BJ (cell line): Measurements from ENCODE around the gene PHTF2. TPM values are rescaled to one million over a fixed set of nuclear protein-coding genes. Genes with fewer than 3 reads are reported as not detected.
A peak's percentile ranks its signal among the peaks of the same experiment; 100 is the strongest.

Experiments
- CTCF ChIA-PET: fragments of 350-600 bp; formaldehyde crosslinking; extraction: SDS; loops from one replicate; lab custom pipeline; 2021; ENCODE audit warnings: antibody characterized with exemption, inconsistent platforms; lab: Yijun Ruan, JAX
- POLR2A ChIA-PET: fragments of 300-600 bp; sonication (Branson Sonifier 250); formaldehyde crosslinking; extraction: SDS; loops from one replicate; lab custom pipeline; 2021; ENCODE audit warnings: antibody characterized with exemption; lab: Charles Lee
- DNase-seq: peaks from one replicate; pipeline ENCODE4 v3.0.0-alpha.2; 2011; ENCODE audit warnings: low read depth
- H3K27me3 ChIP-seq: 2 replicates; pipeline ENCODE4 v1.6.0; 2011; ENCODE audit warnings: low read length; ENCODE audit not compliant: control insufficient read depth, insufficient read depth
- H3K36me3 ChIP-seq: 2 replicates; pipeline ENCODE4 v1.5.1; 2011; ENCODE audit warnings: low read length; ENCODE audit not compliant: control insufficient read depth, insufficient read depth
- H3K4me3 ChIP-seq: 2 replicates; pipeline ENCODE4 v1.5.1; 2011; ENCODE audit warnings: low read depth, mild to moderate bottlenecking, control low read depth, low read length
- CTCF ChIP-seq: IDR thresholded peaks from 2 replicates; pipeline ENCODE4 v1.5.1; 2011; ENCODE audit warnings: low read depth, mild to moderate bottlenecking, control low read depth, inconsistent platforms, low read length, moderate library complexity; ENCODE audit not compliant: insufficient read depth
- polyA plus RNA-seq: library from polyadenylated mRNA; depleted of rRNA; stranded (reverse); fragments of >200 nt; gene quantifications from 2 replicates; pipeline ENCODE4 v1.2.3, GENCODE V29; 2011

Gene PHTF2
- polyA plus RNA-seq, 1 experiment = 27.8 TPM

- ChIA-PET POLR2A (no interaction called here), CTCF (interaction anchor here (0.6 to 1.4 kb wide), 7 partner anchors 39 to 148 kb away, joined by 3 to 5 read pairs (median 3); no protein-coding TSS in a partner anchor)
- Histone ChIP-seq H3K36me3 (no peaks in the 10 kb centered on the region), H3K27me3 (no peaks in the 10 kb centered on the region), H3K4me3 (peak overlapping the region; percentile 94)
- no peak for TF ChIP-seq CTCF
- DNase-seq = no peak
Measured at GRCh38 chr7:77799078-77799964, 748 bp downstream of the PHTF2 start.

GRCh38 chr7:77800158-77800557 is 1.6 kb downstream of the PHTF2 start:
- H3K27me3 ChIP-seq = no peaks in the 10 kb centered on the region
- no peak for TF ChIP-seq CTCF
- H3K36me3 ChIP-seq = no peaks in the 10 kb centered on the region
- 0 out of 2 replicates have a peak overlapping the region, but pooled peaks have one; percentile 14 for H3K4me3 ChIP-seq
- ChIA-PET POLR2A (no interaction called here), CTCF (no interaction called here)
- no peak for DNase-seq

GRCh38 chr7:77800730-77801129 is 2.2 kb downstream of the PHTF2 start:
- no peak for TF ChIP-seq CTCF
- Histone ChIP-seq H3K27me3 (no peaks in the 10 kb centered on the region), H3K36me3 (no peaks in the 10 kb centered on the region), H3K4me3 (no peak overlapping the region)
- POLR2A ChIA-PET = no interaction called here
- CTCF ChIA-PET = no interaction called here
- DNase-seq = no peak

- ChIA-PET POLR2A (interaction anchor here (0.9 kb wide), 2 partner anchors 9 to 16 kb away, joined by 3 read pairs; no protein-coding TSS in a partner anchor), CTCF (interaction anchor here (1.0 to 1.6 kb wide), 3 partner anchors 19 to 1480 kb away, joined by 3 to 4 read pairs (median 3); no protein-coding TSS in a partner anchor)
- H3K4me3 ChIP-seq = no peak overlapping the region
- TF ChIP-seq CTCF = no peak
- DNase-seq = no peak
- H3K36me3 ChIP-seq = no peaks in the 10 kb centered on the region
- no peaks in the 10 kb centered on the region for H3K27me3 ChIP-seq
Measured at GRCh38 chr7:77802557-77803405, 4.2 kb downstream of the PHTF2 start.

- H3K36me3 ChIP-seq = no peaks in the 10 kb centered on the region
- no peak for TF ChIP-seq CTCF
- ChIA-PET CTCF (no interaction called here), POLR2A (no interaction called here)
- H3K27me3 ChIP-seq = no peaks in the 10 kb centered on the region
- H3K4me3 ChIP-seq = no peak overlapping the region
- no peak for DNase-seq
Measured at GRCh38 chr7:77806425-77806824, 7.9 kb downstream of the PHTF2 start.
